MM.1S (cell line): ENCODE data around the gene MIPOL1.

Experiments
- DNase-seq: peaks from one replicate; pipeline ENCODE4 v3.0.0-alpha.2; 2015
- H2AFZ ChIP-seq: fragments of 300-600 bp; sonication (generic); 2 replicates; pipeline ENCODE4 v1.6.0; 2016; ENCODE audit warnings: antibody characterized with exemption, low read length
- H3F3A ChIP-seq: fragments of 300-600 bp; sonication (generic); 2 replicates; pipeline ENCODE4 v1.6.1; 2016; ENCODE audit warnings: mild to moderate bottlenecking, antibody characterized with exemption, low read length, moderate library complexity, mixed read lengths; ENCODE audit not compliant: insufficient read depth
- H3K27ac ChIP-seq: fragments of 300-600 bp; sonication (generic); 2 replicates; pipeline ENCODE4 v1.5.1; 2016; ENCODE audit warnings: mild to moderate bottlenecking, low read length
- H3K27me3 ChIP-seq: fragments of 300-600 bp; sonication (generic); replicated peaks from 2 replicates; pipeline ENCODE4 v1.6.0; 2016; ENCODE audit warnings: low read length; ENCODE audit not compliant: insufficient read depth
- H3K36me3 ChIP-seq: fragments of 300-600 bp; sonication (generic); replicated peaks from 2 replicates; pipeline ENCODE4 v1.6.1; 2016; ENCODE audit warnings: mild to moderate bottlenecking, low read length, mixed read lengths; ENCODE audit not compliant: insufficient read depth
- H3K4me1 ChIP-seq: fragments of 300-600 bp; sonication (generic); 2 replicates; pipeline ENCODE4 v1.6.1; 2016; ENCODE audit warnings: low read length, mixed read lengths
- H3K4me2 ChIP-seq: fragments of 300-600 bp; sonication (generic); 2 replicates; pipeline ENCODE4 v1.6.0; 2016; ENCODE audit warnings: low read depth, low read length
- H3K4me3 ChIP-seq: fragments of 300-600 bp; sonication (generic); 2 replicates; pipeline ENCODE4 v1.5.1; 2016; ENCODE audit warnings: low read length, mixed read lengths
- H3K79me2 ChIP-seq: fragments of 300-600 bp; sonication (generic); 2 replicates; pipeline ENCODE4 v1.6.1; 2016; ENCODE audit warnings: mixed run types, low read length, mixed read lengths
- H3K9ac ChIP-seq: fragments of 300-600 bp; sonication (generic); 2 replicates; pipeline ENCODE4 v1.6.1; 2016; ENCODE audit warnings: low read length, mixed read lengths
- H3K9me2 ChIP-seq: fragments of 300-600 bp; sonication (generic); replicated peaks from 2 replicates; pipeline ENCODE4 v1.6.1; 2016; ENCODE audit warnings: mild to moderate bottlenecking, low read length, mixed read lengths; ENCODE audit not compliant: insufficient read depth
- H3K9me3 ChIP-seq: fragments of 300-600 bp; sonication (generic); replicated peaks from 2 replicates; pipeline ENCODE4 v1.6.1; 2016; ENCODE audit warnings: mild to moderate bottlenecking, low read length, mixed read lengths; ENCODE audit not compliant: insufficient read depth
- H4K20me1 ChIP-seq: fragments of 300-600 bp; sonication (generic); 2 replicates; pipeline ENCODE4 v1.6.1; 2016; ENCODE audit warnings: mild to moderate bottlenecking, low read length, moderate library complexity, mixed read lengths; ENCODE audit not compliant: insufficient read depth
- EZH2 ChIP-seq: fragments of 300-600 bp; sonication (generic); optimal IDR thresholded peaks from 2 replicates; pipeline ENCODE3; 2017; ENCODE audit warnings: low read depth, mild to moderate bottlenecking, antibody characterized with exemption, low read length, mixed read lengths
- EZH2phosphoT487 ChIP-seq: fragments of 300-600 bp; sonication (generic); IDR thresholded peaks from 2 replicates; pipeline ENCODE4 v1.6.1; 2018; ENCODE audit warnings: antibody characterized with exemption, low read length
- TF ChIP-seq, protein P1 (sequence below): fragments of 300-600 bp; sonication (generic); IDR thresholded peaks from 2 replicates; pipeline ENCODE4 v1.5.1; 2016; ENCODE audit warnings: antibody characterized with exemption, low read length, mixed read lengths

Gene MIPOL1

DNA sequence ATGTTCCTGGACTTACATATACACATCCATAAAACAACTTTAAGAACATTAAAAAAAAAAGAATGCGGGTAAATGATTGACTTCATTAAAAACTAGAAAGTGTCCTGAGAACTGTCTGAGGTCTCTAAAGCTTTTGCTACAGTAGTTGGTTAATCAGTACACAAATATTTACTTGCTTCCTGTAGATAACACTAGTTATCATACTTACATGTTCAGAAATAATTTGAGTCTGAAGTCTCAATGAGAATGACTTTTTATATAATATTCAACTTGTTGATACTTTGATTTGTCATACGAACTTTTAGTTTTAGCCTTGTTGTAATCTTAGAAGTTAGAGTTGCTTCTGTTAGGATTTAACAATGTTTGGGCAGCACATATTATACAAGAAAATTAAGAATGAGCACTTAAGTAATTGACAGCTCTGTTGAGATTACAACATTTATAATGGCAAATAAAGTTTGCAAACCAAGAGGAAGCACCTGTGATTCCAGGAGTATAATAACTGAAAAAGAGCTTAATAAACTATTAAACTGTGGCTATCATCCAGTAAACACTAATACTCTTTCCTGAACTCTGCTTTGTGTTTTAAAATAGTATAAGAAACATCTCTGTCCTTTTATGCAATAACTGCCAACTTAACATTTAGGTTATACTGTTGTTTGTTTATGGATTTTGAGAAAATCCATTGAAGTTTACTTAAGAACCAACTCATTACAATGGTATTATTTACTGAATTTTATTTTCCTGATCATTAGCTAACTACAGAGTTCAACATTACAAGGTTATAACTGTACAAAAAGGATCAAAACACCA, 131.7 kb downstream of the MIPOL1 start:
- Histone ChIP-seq H3K27ac (no peak overlapping the region), H3K4me2 (no peak overlapping the region)

DNA sequence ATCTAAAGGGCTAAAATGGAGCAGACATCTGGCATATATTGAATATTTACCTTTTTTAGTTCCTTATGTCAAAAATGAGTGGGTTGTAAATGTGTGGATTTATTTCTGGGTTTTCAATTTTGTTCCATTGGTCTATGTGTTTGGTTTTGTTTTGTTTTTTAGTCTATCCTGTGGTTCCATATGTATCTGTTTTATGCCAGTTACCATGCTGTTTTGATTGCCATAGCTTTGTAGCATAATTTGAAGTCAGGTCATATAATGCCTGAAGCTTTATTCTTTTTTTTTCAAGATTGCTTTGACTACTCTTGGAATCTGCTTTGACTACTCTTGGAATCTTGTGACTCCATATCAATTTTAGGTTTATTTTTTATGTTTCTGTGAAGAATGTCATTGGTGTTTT, 133.2 kb downstream of the MIPOL1 start:
- H3K36me3 ChIP-seq = no peaks in the 10 kb centered on the region
- H4K20me1 ChIP-seq = no peaks in the 10 kb centered on the region
- H3F3A ChIP-seq = no peaks in the 10 kb centered on the region
- no peak overlapping the region for H3K27ac ChIP-seq
- H3K9me3 ChIP-seq = no peaks in the 10 kb centered on the region
- no peak overlapping the region for H3K4me3 ChIP-seq
- H3K79me2 ChIP-seq = no peaks in the 10 kb centered on the region
- TF ChIP-seq EZH2phosphoT487 = no peak
- TF ChIP-seq EZH2 = no peak
- TF ChIP-seq, protein P1, sequence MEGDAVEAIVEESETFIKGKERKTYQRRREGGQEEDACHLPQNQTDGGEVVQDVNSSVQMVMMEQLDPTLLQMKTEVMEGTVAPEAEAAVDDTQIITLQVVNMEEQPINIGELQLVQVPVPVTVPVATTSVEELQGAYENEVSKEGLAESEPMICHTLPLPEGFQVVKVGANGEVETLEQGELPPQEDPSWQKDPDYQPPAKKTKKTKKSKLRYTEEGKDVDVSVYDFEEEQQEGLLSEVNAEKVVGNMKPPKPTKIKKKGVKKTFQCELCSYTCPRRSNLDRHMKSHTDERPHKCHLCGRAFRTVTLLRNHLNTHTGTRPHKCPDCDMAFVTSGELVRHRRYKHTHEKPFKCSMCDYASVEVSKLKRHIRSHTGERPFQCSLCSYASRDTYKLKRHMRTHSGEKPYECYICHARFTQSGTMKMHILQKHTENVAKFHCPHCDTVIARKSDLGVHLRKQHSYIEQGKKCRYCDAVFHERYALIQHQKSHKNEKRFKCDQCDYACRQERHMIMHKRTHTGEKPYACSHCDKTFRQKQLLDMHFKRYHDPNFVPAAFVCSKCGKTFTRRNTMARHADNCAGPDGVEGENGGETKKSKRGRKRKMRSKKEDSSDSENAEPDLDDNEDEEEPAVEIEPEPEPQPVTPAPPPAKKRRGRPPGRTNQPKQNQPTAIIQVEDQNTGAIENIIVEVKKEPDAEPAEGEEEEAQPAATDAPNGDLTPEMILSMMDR = no peak
- no peak overlapping the region for H2AFZ ChIP-seq
- H3K27me3 ChIP-seq = no peaks in the 10 kb centered on the region
- H3K9ac ChIP-seq = no peak overlapping the region
- no peak overlapping the region for H3K4me2 ChIP-seq
- H3K9me2 ChIP-seq = no peaks in the 10 kb centered on the region
- no peak for DNase-seq
- H3K4me1 ChIP-seq = no peaks in the 10 kb centered on the region

More for the DNA sequence above, 131.7 kb downstream of the MIPOL1 start:
- H3K4me3 ChIP-seq = no peak overlapping the region
- H3K4me1 ChIP-seq = no peaks in the 10 kb centered on the region
- no peaks in the 10 kb centered on the region for H4K20me1 ChIP-seq
- no peak for DNase-seq
- TF ChIP-seq EZH2phosphoT487 = no peak
- no peak for TF ChIP-seq EZH2
- TF ChIP-seq, protein P1 = no peak
- H3K9ac ChIP-seq = no peak overlapping the region
- H3F3A ChIP-seq = no peaks in the 10 kb centered on the region
- no peaks in the 10 kb centered on the region for H3K36me3 ChIP-seq
- no peaks in the 10 kb centered on the region for H3K9me2 ChIP-seq
- no peaks in the 10 kb centered on the region for H3K27me3 ChIP-seq
- H3K9me3 ChIP-seq = no peaks in the 10 kb centered on the region
- H2AFZ ChIP-seq = no peak overlapping the region
- no peaks in the 10 kb centered on the region for H3K79me2 ChIP-seq

DNA sequence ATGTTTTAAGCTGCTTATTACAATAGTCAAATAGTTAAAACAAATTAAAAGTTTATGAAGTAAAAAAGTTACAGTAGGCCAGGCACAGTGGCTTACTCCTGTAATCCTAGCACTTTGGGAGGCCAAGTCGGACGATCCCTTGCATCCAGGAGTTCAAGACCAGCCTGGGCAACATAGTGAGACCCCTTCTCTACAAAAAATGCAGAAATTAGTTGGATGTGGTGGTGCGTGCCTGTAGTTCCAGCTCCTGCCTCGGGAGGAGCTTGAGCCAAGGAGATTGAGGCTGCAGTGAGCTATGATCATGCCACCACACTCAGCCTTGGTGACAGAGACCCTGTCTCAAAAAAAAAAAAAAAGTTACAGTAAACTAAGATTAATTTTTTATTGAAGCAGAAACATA, 142.6 kb downstream of the MIPOL1 start:
- no peak overlapping the region for H3K9ac ChIP-seq
- no peaks in the 10 kb centered on the region for H3F3A ChIP-seq
- H3K36me3 ChIP-seq = no peaks in the 10 kb centered on the region
- H2AFZ ChIP-seq = no peak overlapping the region
- DNase-seq = no peak
- no peak overlapping the region for H3K4me2 ChIP-seq
- no peaks in the 10 kb centered on the region for H4K20me1 ChIP-seq
- TF ChIP-seq EZH2 (no peak), EZH2phosphoT487 (no peak)
- TF ChIP-seq, protein P1 = no peak; the same call in 1 of the 2 replicates
- H3K4me1 ChIP-seq = no peaks in the 10 kb centered on the region
- H3K27me3 ChIP-seq = no peaks in the 10 kb centered on the region
- H3K27ac ChIP-seq = no peak overlapping the region
- H3K9me3 ChIP-seq = no peaks in the 10 kb centered on the region
- no peaks in the 10 kb centered on the region for H3K9me2 ChIP-seq
- H3K79me2 ChIP-seq = no peaks in the 10 kb centered on the region
- no peak overlapping the region for H3K4me3 ChIP-seq
